HEK293T (cell line): Measurements from ENCODE around the gene CSNK1E.

Experiments
- ARNT ChIP-seq: fragments of 450-650 bp; IDR thresholded peaks from 2 replicates; pipeline ENCODE4 v1.6.1; 2017; ENCODE audit warnings: mild to moderate bottlenecking
- BHLHE40 ChIP-seq: fragments of 450-650 bp; IDR thresholded peaks from 2 replicates; pipeline ENCODE4 v1.6.1; 2016; ENCODE audit warnings: mild to moderate bottlenecking, moderate library complexity, borderline replicate concordance
- CTBP1 ChIP-seq: fragments of 450-650 bp; IDR thresholded peaks from 2 replicates; pipeline ENCODE4 v1.6.1; 2016; ENCODE audit warnings: borderline replicate concordance
- FOXA1 ChIP-seq: fragments of 450-650 bp; IDR thresholded peaks from 2 replicates; pipeline ENCODE4 v1.6.1; 2016; ENCODE audit warnings: mild to moderate bottlenecking
- FOXM1 ChIP-seq: fragments of 450-650 bp; IDR thresholded peaks from 2 replicates; pipeline ENCODE4 v1.6.1; 2017; ENCODE audit warnings: mild to moderate bottlenecking, borderline replicate concordance
- L3MBTL2 ChIP-seq: fragments of 450-650 bp; conservative IDR thresholded peaks from 2 replicates; pipeline ENCODE4 v1.6.1; 2016; ENCODE audit warnings: mild to moderate bottlenecking
- LEF1 ChIP-seq: fragments of 450-650 bp; IDR thresholded peaks from 2 replicates; pipeline ENCODE4 v1.6.1; 2017; ENCODE audit warnings: mild to moderate bottlenecking, borderline replicate concordance
- NFRKB ChIP-seq: fragments of 450-650 bp; IDR thresholded peaks from 2 replicates; pipeline ENCODE4 v1.6.1; 2016; ENCODE audit warnings: mild to moderate bottlenecking, moderate library complexity
- SP1 ChIP-seq: fragments of 450-650 bp; IDR thresholded peaks from 2 replicates; pipeline ENCODE4 v1.6.1; 2017
- SUZ12 ChIP-seq: fragments of 450-650 bp; IDR thresholded peaks from 2 replicates; pipeline ENCODE4 v1.6.1; 2016; ENCODE audit warnings: mild to moderate bottlenecking
- TARDBP ChIP-seq: fragments of 450-650 bp; IDR thresholded peaks from 2 replicates; pipeline ENCODE4 v1.6.1; 2016
- TF ChIP-seq, protein P1 (sequence below): fragments of 450-650 bp; IDR thresholded peaks from 2 replicates; pipeline ENCODE4 v1.6.1; 2016

DNA sequence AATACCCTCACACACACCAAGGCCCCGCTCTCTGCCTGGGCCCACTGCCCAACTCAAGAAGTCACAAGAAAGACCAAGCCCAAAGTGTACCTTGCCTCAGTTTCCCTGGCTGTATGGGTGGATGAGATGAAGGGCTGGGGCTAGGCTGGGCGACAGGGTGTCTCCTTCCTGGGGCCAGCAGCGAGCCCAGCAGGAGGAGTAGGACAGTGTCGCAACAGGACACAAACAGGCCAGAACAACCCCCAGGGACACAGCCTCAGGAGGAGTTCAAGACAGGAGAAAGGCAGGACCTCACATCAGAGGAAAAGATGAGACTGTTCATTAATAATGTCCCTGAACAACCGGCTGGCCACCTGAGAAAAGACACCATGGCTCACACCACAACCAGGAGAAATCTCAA lies 13.3 kb downstream of the CSNK1E start:
- TF ChIP-seq NFRKB (no peak), SP1 (no peak), L3MBTL2 (no peak), ARNT (no peak), SUZ12 (no peak), FOXM1 (no peak), FOXA1 (no peak), CTBP1 (no peak), TARDBP (no peak), LEF1 (no peak), BHLHE40 (no peak)
- TF ChIP-seq, protein P1, sequence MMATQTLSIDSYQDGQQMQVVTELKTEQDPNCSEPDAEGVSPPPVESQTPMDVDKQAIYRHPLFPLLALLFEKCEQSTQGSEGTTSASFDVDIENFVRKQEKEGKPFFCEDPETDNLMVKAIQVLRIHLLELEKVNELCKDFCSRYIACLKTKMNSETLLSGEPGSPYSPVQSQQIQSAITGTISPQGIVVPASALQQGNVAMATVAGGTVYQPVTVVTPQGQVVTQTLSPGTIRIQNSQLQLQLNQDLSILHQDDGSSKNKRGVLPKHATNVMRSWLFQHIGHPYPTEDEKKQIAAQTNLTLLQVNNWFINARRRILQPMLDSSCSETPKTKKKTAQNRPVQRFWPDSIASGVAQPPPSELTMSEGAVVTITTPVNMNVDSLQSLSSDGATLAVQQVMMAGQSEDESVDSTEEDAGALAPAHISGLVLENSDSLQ, result no peak
